HCT116 (cell line): ENCODE results near the gene ANKRD23.

Experiments used
- EZH2 ChIP-seq: fragments of 200-600 bp; sonication (generic); IDR thresholded peaks from 2 replicates; pipeline ENCODE4 v1.6.1; 2017; ENCODE audit warnings: antibody characterized with exemption, mixed run types
- EZH2phosphoT487 ChIP-seq: fragments of 200-600 bp; IDR thresholded peaks from 2 replicates; pipeline ENCODE4 v1.6.1; 2018; ENCODE audit warnings: antibody characterized with exemption, borderline replicate concordance
- JUND ChIP-seq: IDR thresholded peaks from 2 replicates; pipeline ENCODE4 v1.6.1; 2012
- POLR2A ChIP-seq: IDR thresholded peaks from 2 replicates; pipeline ENCODE4 v1.7.0; 2011; ENCODE audit warnings: borderline replicate concordance; ENCODE audit not compliant: insufficient read depth, insufficient read length; ENCODE audit errors: extremely low read depth
- POLR2AphosphoS5 ChIP-seq: IDR thresholded peaks from 2 replicates; pipeline ENCODE4 v1.6.1; 2011; ENCODE audit warnings: mild to moderate bottlenecking, low read depth, low read length, moderate library complexity
- SRF ChIP-seq: IDR thresholded peaks from 2 replicates; pipeline ENCODE4 v1.6.1; 2012; ENCODE audit warnings: low read depth
- TF ChIP-seq, protein P1 (sequence below), 3 experiments: fragments of 200-600 bp in 1 of 3; sonication (generic) in 1 of 3; IDR thresholded peaks in 2 of 3; conservative IDR thresholded peaks in 1 of 3; 2 replicates each; pipeline ENCODE4 v1.5.1; 2012 to 2017; ENCODE audit warnings: low read depth in 2 of 3, low read length in 2 of 3, antibody characterized with exemption in 1 of 3, borderline replicate concordance in 1 of 3, control low read depth in 1 of 3, mild to moderate bottlenecking in 1 of 3, mixed read lengths in 1 of 3, mixed run types in 1 of 3, moderate library complexity in 1 of 3; ENCODE audit not compliant: insufficient read depth in 1 of 3
- TF ChIP-seq, protein P2 (sequence below): IDR thresholded peaks from 2 replicates; pipeline ENCODE4 v1.6.1; 2011; ENCODE audit warnings: mild to moderate bottlenecking, low read length, moderate library complexity; ENCODE audit not compliant: insufficient replicate concordance; ENCODE audit errors: extremely low read depth
- TF ChIP-seq, protein P3 (sequence below): IDR thresholded peaks from 2 replicates; pipeline ENCODE4 v1.6.1; 2012; ENCODE audit warnings: low read depth
- TF ChIP-seq, protein P4 (sequence below): IDR thresholded peaks from 2 replicates; pipeline ENCODE4 v1.6.1; 2012

DNA sequence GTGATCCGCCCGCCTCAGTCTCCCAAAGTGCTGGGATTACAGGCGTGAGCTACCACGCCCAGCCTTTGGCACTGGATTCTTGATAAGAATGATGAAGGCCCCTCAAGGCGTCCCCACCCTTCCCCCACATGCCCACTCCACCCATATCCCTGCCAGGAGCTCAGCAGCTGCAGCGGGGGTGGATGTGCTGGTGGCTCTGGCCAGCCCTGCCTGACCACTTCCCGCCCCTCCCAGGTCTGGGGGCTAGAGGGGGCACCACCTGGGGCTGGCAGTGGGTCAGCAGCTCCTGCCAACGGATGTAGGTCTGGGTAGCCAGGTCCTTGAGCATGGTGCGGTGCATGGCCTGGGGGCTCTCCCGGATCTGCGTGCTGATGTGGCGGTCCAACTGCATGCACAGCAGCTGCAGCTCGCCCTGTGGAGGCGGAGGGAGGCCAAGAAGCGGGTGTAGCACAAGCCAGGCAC is 33.8 kb upstream of the ANKRD23 start:
- TF ChIP-seq POLR2AphosphoS5: no peak
- TF ChIP-seq SRF: no peak
- TF ChIP-seq POLR2A: no peak
- no peak for TF ChIP-seq EZH2phosphoT487
- TF ChIP-seq, protein P1, sequence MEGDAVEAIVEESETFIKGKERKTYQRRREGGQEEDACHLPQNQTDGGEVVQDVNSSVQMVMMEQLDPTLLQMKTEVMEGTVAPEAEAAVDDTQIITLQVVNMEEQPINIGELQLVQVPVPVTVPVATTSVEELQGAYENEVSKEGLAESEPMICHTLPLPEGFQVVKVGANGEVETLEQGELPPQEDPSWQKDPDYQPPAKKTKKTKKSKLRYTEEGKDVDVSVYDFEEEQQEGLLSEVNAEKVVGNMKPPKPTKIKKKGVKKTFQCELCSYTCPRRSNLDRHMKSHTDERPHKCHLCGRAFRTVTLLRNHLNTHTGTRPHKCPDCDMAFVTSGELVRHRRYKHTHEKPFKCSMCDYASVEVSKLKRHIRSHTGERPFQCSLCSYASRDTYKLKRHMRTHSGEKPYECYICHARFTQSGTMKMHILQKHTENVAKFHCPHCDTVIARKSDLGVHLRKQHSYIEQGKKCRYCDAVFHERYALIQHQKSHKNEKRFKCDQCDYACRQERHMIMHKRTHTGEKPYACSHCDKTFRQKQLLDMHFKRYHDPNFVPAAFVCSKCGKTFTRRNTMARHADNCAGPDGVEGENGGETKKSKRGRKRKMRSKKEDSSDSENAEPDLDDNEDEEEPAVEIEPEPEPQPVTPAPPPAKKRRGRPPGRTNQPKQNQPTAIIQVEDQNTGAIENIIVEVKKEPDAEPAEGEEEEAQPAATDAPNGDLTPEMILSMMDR (IDR thresholded peaks at IDR 0.05 in 2 of 3, conservative IDR thresholded peaks at IDR 0.05 in 1 of 3; ENCODE audit: borderline replicate concordance in 1 of 3, insufficient read depth in 1 of 3, low read depth in 2 of 3, low read length in 2 of 3): no peak
- TF ChIP-seq, protein P2, sequence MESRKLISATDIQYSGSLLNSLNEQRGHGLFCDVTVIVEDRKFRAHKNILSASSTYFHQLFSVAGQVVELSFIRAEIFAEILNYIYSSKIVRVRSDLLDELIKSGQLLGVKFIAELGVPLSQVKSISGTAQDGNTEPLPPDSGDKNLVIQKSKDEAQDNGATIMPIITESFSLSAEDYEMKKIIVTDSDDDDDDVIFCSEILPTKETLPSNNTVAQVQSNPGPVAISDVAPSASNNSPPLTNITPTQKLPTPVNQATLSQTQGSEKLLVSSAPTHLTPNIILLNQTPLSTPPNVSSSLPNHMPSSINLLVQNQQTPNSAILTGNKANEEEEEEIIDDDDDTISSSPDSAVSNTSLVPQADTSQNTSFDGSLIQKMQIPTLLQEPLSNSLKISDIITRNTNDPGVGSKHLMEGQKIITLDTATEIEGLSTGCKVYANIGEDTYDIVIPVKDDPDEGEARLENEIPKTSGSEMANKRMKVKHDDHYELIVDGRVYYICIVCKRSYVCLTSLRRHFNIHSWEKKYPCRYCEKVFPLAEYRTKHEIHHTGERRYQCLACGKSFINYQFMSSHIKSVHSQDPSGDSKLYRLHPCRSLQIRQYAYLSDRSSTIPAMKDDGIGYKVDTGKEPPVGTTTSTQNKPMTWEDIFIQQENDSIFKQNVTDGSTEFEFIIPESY: no peak
- no peak for TF ChIP-seq JUND
- no peak for TF ChIP-seq EZH2
- TF ChIP-seq, protein P3, sequence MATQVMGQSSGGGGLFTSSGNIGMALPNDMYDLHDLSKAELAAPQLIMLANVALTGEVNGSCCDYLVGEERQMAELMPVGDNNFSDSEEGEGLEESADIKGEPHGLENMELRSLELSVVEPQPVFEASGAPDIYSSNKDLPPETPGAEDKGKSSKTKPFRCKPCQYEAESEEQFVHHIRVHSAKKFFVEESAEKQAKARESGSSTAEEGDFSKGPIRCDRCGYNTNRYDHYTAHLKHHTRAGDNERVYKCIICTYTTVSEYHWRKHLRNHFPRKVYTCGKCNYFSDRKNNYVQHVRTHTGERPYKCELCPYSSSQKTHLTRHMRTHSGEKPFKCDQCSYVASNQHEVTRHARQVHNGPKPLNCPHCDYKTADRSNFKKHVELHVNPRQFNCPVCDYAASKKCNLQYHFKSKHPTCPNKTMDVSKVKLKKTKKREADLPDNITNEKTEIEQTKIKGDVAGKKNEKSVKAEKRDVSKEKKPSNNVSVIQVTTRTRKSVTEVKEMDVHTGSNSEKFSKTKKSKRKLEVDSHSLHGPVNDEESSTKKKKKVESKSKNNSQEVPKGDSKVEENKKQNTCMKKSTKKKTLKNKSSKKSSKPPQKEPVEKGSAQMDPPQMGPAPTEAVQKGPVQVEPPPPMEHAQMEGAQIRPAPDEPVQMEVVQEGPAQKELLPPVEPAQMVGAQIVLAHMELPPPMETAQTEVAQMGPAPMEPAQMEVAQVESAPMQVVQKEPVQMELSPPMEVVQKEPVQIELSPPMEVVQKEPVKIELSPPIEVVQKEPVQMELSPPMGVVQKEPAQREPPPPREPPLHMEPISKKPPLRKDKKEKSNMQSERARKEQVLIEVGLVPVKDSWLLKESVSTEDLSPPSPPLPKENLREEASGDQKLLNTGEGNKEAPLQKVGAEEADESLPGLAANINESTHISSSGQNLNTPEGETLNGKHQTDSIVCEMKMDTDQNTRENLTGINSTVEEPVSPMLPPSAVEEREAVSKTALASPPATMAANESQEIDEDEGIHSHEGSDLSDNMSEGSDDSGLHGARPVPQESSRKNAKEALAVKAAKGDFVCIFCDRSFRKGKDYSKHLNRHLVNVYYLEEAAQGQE: no peak
- TF ChIP-seq, protein P4, sequence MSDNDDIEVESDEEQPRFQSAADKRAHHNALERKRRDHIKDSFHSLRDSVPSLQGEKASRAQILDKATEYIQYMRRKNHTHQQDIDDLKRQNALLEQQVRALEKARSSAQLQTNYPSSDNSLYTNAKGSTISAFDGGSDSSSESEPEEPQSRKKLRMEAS: no peak
